HG02678 (cell line): ENCODE results near the gene MED8.

Experiments used
- ATAC-seq: cut with Tn5 transposase; IDR thresholded peaks from one replicate; pipeline ENCODE4 v1.9.1; 2021; ENCODE audit warnings: mild to moderate bottlenecking, moderate library complexity; ENCODE audit not compliant: unreplicated experiment

The MED8 gene

DNA sequence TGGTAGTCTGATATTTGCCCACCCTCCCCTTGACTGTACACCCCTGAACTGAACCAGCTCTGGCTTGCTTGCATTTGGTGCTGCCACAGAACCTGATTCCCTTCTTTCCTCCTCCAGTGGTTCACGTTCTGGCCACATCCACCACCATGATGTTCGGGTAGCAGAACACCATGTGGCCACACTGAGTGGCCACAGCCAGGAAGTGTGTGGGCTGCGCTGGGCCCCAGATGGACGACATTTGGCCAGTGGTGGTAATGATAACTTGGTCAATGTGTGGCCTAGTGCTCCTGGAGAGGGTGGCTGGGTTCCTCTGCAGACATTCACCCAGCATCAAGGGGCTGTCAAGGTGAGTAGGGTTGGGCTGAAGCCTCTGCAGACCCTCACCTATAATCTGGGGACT is 29.0 kb downstream of the MED8 start:
- ATAC-seq, result no peak

DNA sequence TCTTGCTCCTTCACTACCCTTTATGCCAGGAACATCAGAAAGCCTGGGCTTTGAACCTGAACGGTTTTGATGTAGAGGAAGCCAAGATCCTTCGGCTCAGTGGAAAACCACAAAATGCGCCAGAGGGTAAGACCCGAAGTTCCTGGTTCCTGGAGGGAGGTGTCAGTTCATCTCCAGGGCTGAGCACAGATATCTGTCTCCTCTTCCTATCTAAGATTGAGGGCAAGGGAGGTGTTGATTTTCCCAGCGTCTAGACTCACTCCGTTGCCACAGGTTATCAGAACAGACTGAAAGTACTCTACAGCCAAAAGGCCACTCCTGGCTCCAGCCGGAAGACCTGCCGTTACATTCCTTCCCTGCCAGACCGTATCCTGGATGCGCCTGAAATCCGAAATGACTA is 29.9 kb downstream of the MED8 start:
- ATAC-seq, result no peak

DNA sequence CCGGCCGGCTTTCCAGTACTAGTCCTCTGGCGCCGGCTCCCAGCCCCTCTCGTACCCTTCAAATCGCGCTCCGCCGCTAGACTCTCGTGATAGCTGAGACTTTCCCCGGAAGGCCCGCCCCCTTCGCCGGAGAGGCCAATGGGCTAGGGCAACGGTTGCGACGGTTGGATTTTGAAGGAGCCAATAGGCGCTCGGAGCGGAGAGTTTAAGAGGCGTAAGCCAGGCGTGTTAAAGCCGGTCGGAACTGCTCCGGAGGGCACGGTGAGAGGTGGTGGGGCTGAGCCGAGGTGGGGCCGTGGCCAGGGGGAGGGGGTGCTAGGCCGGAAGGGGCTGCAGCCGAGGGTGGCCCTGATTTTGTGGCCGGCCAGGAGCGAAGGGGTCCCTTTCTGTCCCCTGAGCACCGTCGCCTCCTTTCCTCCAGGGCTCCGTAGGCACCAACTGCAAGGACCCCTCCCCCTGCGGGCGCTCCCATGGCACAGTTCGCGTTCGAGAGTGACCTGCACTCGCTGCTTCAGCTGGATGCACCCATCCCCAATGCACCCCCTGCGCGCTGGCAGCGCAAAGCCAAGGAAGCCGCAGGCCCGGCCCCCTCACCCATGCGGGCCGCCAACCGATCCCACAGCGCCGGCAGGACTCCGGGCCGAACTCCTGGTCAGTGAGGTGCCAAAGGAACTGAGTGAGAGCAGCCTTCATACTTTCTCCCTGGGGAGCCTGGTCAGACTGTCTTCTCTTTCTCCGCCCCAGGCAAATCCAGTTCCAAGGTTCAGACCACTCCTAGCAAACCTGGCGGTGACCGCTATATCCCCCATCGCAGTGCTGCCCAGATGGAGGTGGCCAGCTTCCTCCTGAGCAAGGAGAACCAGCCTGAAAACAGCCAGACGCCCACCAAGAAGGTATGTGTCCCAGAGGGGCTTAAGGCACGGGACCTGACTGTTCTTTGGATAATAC is 30.6 kb downstream of the MED8 start, which contains the start of gene CDC20:
TSS of gene CDC20 (plus strand) at position 236 of the 948 bp plus-strand sequence. CDS start at position 471, 235 bp downstream.
- ATAC-seq, result peak; percentile 97

DNA sequence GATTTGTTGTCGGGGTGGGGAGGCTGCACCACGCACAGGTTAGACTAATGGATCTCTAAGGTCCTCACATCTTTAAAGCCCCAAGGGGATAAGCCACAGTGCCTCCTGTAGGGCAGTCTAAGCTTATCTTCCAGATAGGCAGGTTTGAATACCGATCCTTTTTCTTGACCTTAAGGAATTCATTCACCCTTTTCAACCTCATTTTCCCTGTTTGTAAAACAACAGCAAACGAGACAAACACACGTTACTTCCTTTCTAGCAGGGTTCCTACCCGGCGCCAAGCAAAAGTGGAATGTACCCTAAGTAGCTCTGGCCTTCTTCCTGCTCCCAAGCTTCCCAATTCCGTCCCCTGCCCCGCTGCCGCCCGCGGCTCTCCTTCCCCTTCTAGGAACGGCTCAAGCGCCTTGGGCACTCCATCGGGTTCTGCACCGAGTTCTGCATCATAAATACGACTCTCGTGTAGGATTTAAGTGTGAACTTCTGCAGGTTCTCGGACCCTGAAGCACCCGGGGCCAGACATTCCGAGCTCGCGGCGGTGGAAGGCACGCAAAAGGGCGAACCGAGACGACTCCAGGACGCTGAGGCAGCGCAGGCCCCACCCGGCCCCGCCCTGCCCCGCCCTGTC is 31.4 kb downstream of the MED8 start:
- ATAC-seq, result peak; percentile 5

DNA sequence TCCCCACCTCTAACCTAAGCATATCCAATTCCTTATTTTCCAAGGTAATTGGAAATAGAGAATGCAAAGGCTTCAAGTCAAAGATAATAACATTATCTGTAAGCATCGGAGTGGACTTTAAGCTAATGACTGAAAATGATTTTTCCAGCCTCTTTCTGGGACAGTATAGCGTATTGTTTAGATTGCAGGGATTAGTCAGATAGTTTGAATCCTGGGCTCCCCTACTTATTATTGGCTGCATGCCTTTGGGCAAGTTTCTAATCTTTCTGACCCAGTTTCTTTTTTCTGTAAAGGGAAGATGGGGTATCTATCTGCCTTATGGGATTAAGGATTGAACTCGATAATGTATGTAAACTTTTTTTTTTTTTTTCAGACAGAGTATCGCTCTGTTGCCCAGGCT is 32.3 kb downstream of the MED8 start:
- no peak for ATAC-seq

- ATAC-seq, result no peak
Measured at GRCh38 chr1:43354936-43355335, 34.7 kb downstream of the MED8 start.

GRCh38 chr1:43354471-43354870 is 35.1 kb downstream of the MED8 start:
- ATAC-seq, result no peak

DNA sequence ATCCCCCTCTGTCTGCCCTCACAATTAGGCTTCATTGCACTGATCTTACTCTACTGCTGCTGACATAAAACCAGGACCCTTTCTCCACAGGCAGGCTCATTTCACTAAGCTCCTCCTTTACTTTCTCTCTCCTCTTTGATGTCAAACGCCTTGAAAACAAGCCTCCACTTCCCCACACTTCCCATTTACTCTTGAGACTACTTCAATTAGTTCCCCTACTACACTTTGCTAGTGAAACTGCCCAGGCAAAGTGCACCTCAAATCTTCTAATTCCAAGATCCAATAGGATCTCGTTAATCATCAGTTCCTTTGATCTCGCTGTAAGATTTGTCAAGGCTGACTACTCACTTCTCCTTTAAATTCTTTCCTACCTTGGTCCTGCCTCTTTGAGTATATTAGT is 36.7 kb downstream of the MED8 start:
- no peak for ATAC-seq

- ATAC-seq, result no peak
Measured at GRCh38 chr1:43352351-43352705, 37.3 kb downstream of the MED8 start.

DNA sequence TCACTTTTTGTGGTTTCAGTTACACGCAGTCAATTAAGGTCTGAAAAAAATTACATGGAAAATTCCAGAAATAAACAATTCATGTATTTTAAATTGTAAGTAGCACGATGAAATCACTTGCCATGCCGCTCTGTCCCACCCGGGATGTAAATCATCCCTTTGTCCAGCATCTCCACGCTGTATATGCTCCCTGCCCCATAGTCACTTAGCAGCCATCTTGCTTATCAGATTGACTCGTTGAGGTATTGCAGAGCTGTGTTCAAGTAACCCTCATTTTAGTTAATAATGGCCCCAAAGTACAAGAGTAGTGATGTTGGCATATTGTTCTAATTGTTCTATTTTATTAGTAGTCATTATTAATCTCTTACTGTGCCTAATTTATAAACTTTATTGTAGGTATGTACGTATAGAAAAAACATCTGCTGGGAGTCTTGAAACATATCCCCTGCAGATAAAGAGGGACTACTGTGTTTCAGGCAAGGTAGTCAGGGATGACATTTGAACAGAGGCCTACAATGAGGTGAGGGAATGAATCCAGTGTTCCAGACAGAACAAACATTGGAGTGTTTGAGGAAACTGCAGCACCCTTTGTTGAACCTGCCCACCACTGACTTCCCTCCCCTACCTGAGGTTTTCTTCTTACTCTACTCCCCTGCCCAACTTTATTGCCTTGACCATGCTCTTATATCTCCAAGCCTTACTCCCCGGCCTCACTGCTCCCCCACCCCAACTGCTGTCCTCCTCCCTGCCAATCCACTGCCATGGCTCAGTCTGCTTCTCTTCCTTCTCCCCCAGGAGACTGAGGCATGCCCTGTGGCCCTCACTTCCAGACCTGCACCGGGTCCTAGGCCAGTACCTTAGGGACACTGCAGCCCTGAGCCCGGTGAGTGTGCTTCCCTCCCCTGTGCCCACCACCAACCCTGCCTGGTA is 37.9 kb downstream of the MED8 start:
- no peak for ATAC-seq

GRCh38 chr1:43350976-43351375 is 38.6 kb downstream of the MED8 start:
- no peak for ATAC-seq

GRCh38 chr1:43349594-43350306 is 39.9 kb downstream of the MED8 start:
- ATAC-seq, result no peak

DNA sequence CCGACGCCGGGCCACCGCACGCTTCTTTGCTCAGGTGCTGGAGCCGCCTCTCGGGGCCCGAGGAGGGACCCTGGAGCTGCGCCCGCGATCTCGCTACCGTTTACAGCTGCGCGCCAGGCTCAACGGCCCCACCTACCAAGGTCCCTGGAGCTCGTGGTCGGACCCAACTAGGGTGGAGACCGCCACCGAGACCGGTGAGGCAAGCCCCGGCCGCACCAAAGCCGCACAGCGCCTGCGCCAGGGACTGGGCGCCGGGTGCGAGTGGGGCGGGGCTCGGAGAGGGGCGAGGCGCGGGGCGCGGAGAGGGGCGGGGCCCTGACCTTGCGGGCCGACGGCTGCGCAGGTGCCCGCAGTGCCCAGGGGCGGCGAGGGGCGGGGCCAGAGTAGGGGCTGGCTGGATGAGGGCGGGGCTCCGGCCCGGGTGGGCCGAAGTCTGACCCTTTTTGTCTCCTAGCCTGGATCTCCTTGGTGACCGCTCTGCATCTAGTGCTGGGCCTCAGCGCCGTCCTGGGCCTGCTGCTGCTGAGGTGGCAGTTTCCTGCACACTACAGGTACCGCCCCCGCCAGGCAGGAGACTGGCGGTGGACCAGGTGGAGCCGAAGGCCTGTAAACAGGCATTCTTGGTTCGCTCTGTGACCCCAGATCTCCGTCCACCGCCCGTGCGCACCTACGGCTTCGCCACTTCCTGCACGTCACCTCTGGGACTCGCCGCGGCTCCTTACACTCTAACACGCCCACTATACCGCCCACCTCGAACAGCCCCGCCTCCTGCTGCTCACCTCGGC is 40.6 kb downstream of the MED8 start:
- ATAC-seq, result peak; percentile 65

DNA sequence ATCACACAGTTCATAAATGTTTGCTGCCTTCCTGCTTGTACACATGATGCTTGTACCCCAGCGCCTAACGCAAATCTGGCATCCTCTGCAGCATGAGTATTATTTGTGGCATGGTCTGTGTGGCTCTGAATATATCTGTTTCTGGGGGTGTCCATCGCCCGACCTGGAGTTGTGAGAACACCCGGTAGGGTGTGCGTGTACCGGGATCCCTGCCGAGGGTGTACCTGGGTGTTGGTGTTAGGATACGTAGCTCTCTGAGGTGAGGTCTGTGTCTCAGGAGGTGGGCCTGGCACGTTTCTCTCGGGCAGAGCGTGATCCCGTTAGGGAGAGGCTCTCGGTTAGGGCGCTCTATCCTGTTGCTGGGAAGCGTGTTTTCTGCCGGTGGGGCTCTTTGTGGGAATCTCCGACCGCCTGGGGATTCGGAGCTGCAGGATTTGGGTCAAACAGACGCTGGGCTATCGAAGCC is 41.2 kb downstream of the MED8 start:
- no peak for ATAC-seq

DNA sequence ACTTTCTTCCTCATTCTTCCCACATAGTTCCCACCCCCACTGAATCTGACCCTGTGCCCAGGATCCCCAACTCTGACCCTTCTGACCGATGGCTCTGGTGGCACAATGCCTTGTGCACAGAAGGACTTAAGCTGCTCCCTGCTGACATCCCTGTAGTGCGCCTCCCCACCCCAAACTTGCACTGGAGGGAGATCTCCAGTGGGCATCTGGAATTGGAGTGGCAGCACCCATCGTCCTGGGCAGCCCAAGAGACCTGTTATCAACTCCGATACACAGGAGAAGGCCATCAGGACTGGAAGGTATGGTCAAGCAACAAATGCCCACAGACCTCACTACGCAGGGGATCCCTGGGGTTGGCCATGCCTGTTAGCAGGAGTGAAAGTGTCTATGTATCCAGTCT is 43.0 kb downstream of the MED8 start:
- ATAC-seq, result no peak

- ATAC-seq, result no peak
Measured at GRCh38 chr1:43345120-43345519, 44.5 kb downstream of the MED8 start.

DNA sequence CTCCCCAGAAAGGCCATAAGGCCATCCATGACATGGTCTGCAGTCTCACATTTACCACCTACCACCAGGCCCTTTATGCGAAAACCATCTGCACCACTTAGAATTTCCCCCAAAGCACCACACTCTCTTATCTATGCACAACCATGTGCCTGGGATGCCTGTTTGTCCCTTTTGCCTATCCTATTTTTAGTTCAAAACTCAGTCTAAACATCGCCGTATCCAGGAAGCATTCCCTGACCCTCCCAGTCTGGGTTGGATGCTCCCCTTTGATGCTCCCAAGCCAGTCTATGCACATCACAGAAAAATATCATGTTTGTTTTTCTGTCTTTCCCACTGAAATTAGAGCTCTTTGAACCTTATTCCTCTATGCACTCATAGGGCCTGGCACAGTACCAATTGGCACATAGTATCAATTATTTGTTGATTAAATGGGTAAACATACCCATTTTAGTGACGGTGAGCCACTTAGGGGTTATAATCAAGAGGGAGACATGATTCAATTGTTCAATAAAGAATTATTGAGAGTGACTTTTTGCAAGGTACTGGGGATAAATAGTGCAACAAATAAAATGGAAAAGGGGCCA is 45.2 kb downstream of the MED8 start:
- ATAC-seq, result no peak

- ATAC-seq, result no peak
Measured at GRCh38 chr1:43340559-43340958, 49.0 kb downstream of the MED8 start.

DNA sequence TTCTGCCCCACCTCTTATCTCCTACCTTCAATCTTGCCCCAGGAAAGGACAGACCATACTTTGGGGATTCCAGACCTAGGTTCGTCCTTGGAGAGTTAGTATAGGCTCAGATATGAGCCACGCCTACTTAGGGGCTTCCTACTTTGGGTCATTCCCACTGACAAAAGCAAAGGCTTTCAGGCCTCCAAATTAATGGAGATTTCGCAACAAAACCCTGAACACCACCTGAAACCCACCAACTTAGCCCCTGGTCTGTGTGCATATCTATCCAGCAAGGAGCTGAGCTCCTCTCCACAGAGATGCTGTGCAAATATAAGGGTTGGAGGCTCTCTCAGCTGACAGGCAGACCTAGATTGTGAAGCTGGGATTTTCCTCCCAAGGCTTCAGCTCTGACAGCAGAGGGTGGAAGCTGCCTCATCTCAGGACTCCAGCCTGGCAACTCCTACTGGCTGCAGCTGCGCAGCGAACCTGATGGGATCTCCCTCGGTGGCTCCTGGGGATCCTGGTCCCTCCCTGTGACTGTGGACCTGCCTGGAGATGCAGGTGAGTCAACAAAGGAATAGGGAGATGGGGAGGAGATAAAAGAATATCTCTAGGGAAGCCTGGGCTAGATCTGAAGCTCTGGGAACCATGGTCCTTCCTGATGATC is 49.9 kb downstream of the MED8 start:
- ATAC-seq, result no peak
